ENCODE data around the gene PIGS. TPM values are rescaled to one million over a fixed set of nuclear protein-coding genes. Genes with fewer than 3 reads are reported as not detected.

The PIGS gene
- total RNA-seq, 1 experiment from 2014 or later: 46.6 TPM

Other genes starting within 250 kb of the PIGS start
- gene IFT20, start 236.1 kb downstream of the PIGS start, total RNA-seq (2014; rRNA removed; shearing (Covaris generic)): 30.7 and 38.9 TPM in 2 replicates
- 24.5 and 27.6 TPM in 2 replicates for gene TNFAIP1, start 235.8 kb downstream of the PIGS start, total RNA-seq (2014; rRNA removed; shearing (Covaris generic))
- gene POLDIP2, start 214.0 kb downstream of the PIGS start, total RNA-seq (2014; rRNA removed; shearing (Covaris generic)): 135 and 143 TPM in 2 replicates
- gene SEBOX, start 206.3 kb downstream of the PIGS start, total RNA-seq (2014; rRNA removed; shearing (Covaris generic)): not detected in 2 replicates
- gene VTN, start 201.2 kb downstream of the PIGS start, total RNA-seq (2014; rRNA removed; shearing (Covaris generic)): 0.24 and 0.32 TPM in 2 replicates
- gene SARM1, start 199.8 kb downstream of the PIGS start, total RNA-seq (2014; rRNA removed; shearing (Covaris generic)): 4.1 and 5.1 TPM in 2 replicates
- 17.3 and 18.0 TPM in 2 replicates for gene SLC46A1, start 165.3 kb downstream of the PIGS start, total RNA-seq (2014; rRNA removed; shearing (Covaris generic))
- not detected in 2 replicates for gene SLC13A2, start 97.9 kb downstream of the PIGS start, total RNA-seq (2014; rRNA removed; shearing (Covaris generic))
- not detected in 2 replicates for gene FOXN1, start 65.2 kb downstream of the PIGS start, total RNA-seq (2014; rRNA removed; shearing (Covaris generic))
- gene UNC119, start 18.9 kb downstream of the PIGS start, total RNA-seq (2014; rRNA removed; shearing (Covaris generic)): 38.8 and 45.0 TPM in 2 replicates
- gene ALDOC, start 5.4 kb upstream of the PIGS start, total RNA-seq (2014; rRNA removed; shearing (Covaris generic)): 22.5 and 24.2 TPM in 2 replicates
- 33.5 and 44.0 TPM in 2 replicates for gene SPAG5, start 27.5 kb upstream of the PIGS start, total RNA-seq (2014; rRNA removed; shearing (Covaris generic))
- 3.4 and 4.8 TPM in 2 replicates for gene RSKR, start 42.7 kb upstream of the PIGS start, total RNA-seq (2014; rRNA removed; shearing (Covaris generic))
- 146 and 160 TPM in 2 replicates for gene BLTP2, start 73.6 kb upstream of the PIGS start, total RNA-seq (2014; rRNA removed; shearing (Covaris generic))
- 61.3 and 66.1 TPM in 2 replicates for gene SDF2, start 90.4 kb upstream of the PIGS start, total RNA-seq (2014; rRNA removed; shearing (Covaris generic))
- 38.6 and 47.1 TPM in 2 replicates for gene SUPT6H, start 90.7 kb upstream of the PIGS start, total RNA-seq (2014; rRNA removed; shearing (Covaris generic))
- 0.16 TPM in 1 of 2 replicates, not detected in the other for gene PROCA1, start 140.4 kb upstream of the PIGS start, total RNA-seq (2014; rRNA removed; shearing (Covaris generic))
- gene RAB34, start 146.3 kb upstream of the PIGS start, total RNA-seq (2014; rRNA removed; shearing (Covaris generic)): 89.9 and 93.4 TPM in 2 replicates
- gene RPL23A, start 148.5 kb upstream of the PIGS start, total RNA-seq (2014; rRNA removed; shearing (Covaris generic)): 965 and 1,109 TPM in 2 replicates
- gene TLCD1, start 154.7 kb upstream of the PIGS start, total RNA-seq (2014; rRNA removed; shearing (Covaris generic)): 12.0 and 17.3 TPM in 2 replicates
- 1.8 and 2.1 TPM in 2 replicates for gene NEK8, start 157.3 kb upstream of the PIGS start, total RNA-seq (2014; rRNA removed; shearing (Covaris generic))
- 72.8 and 76.2 TPM in 2 replicates for gene TRAF4, start 172.5 kb upstream of the PIGS start, total RNA-seq (2014; rRNA removed; shearing (Covaris generic))